GM18909 (cell line): ENCODE data around the gene NKTR.

Experiments
- ATAC-seq: cut with Tn5 transposase; IDR thresholded peaks from one replicate; pipeline ENCODE4 v1.9.1; 2021; ENCODE audit warnings: mild to moderate bottlenecking; ENCODE audit not compliant: unreplicated experiment, poor library complexity

The NKTR gene

GRCh38 chr3:42690766-42691680, 90.5 kb downstream of the NKTR start:
- ATAC-seq = no peak

GRCh38 chr3:42691816-42692666, 91.6 kb downstream of the NKTR start:
- no peak for ATAC-seq

GRCh38 chr3:42692667-42693529, 92.4 kb downstream of the NKTR start:
- no peak for ATAC-seq

GRCh38 chr3:42693530-42693930, 93.0 kb downstream of the NKTR start:
- no peak for ATAC-seq

GRCh38 chr3:42694366-42694765, 93.9 kb downstream of the NKTR start:
- ATAC-seq = no peak

GRCh38 chr3:42696356-42697288, 96.1 kb downstream of the NKTR start:
- ATAC-seq = no peak

- no peak for ATAC-seq
Measured at GRCh38 chr3:42697289-42698051, 97.0 kb downstream of the NKTR start.
